ENCODE data around the gene REM2.
"Not testable (repeated sequence)": the region's sequence is repeated elsewhere in the genome, so short reads cannot be mapped to it uniquely, and the experiment has no call there.

Gene REM2

GRCh38 chr14:22896356-22896755, 13.3 kb downstream of the REM2 start:
- DNase-seq (ENCODE audit: low read depth in 3 of 3, low spot score in 1 of 3), result no peak

- DNase-seq (ENCODE audit: low read depth in 3 of 3, low spot score in 1 of 3), result no peak
Measured at GRCh38 chr14:22896760-22897159, 13.7 kb downstream of the REM2 start.

- no peak for DNase-seq (ENCODE audit: low read depth in 3 of 3, low spot score in 1 of 3)
Measured at GRCh38 chr14:22897357-22897756, 14.3 kb downstream of the REM2 start.

- no peak for DNase-seq (ENCODE audit: low read depth in 3 of 3, low spot score in 1 of 3)
Measured at GRCh38 chr14:22898302-22899090, 15.5 kb downstream of the REM2 start.

GRCh38 chr14:22900081-22900799, 17.2 kb downstream of the REM2 start:
- DNase-seq (ENCODE audit: low read depth in 3 of 3, low spot score in 1 of 3), result no peak

GRCh38 chr14:22901799-22902198, 18.8 kb downstream of the REM2 start:
- DNase-seq (ENCODE audit: low read depth in 3 of 3, low spot score in 1 of 3), result no peak

- DNase-seq (ENCODE audit: low read depth in 3 of 3, low spot score in 1 of 3), result no peak
Measured at GRCh38 chr14:22903742-22904087, 20.7 kb downstream of the REM2 start.

- DNase-seq (ENCODE audit: low read depth in 3 of 3, low spot score in 1 of 3), result no peak
Measured at GRCh38 chr14:22905627-22906026, 22.6 kb downstream of the REM2 start.

GRCh38 chr14:22906073-22906472, 23.1 kb downstream of the REM2 start:
- no peak for DNase-seq (ENCODE audit: low read depth in 3 of 3, low spot score in 1 of 3)

- DNase-seq (ENCODE audit: low read depth in 3 of 3, low spot score in 1 of 3), result no peak
Measured at GRCh38 chr14:22907429-22907828, 24.4 kb downstream of the REM2 start.

- no peak for DNase-seq (ENCODE audit: low read depth in 3 of 3, low spot score in 1 of 3)
Measured at GRCh38 chr14:22908601-22909000, 25.6 kb downstream of the REM2 start.

GRCh38 chr14:22910916-22911315, 27.9 kb downstream of the REM2 start:
- no peak for DNase-seq (ENCODE audit: low read depth in 3 of 3, low spot score in 1 of 3)

GRCh38 chr14:22914836-22915235, 31.8 kb downstream of the REM2 start:
- DNase-seq (ENCODE audit: low read depth in 3 of 3, low spot score in 1 of 3), result not testable (repeated sequence)

GRCh38 chr14:22915886-22916521, 33.0 kb downstream of the REM2 start:
- no peak for DNase-seq (ENCODE audit: low read depth in 3 of 3, low spot score in 1 of 3)

GRCh38 chr14:22918804-22919600, 36.0 kb downstream of the REM2 start, which contains the start of gene RBM23:
RBM23 (minus strand) TSS chr14:22919149.
- peak; percentile 98 to 100 (median 99) for DNase-seq (ENCODE audit: low read depth in 3 of 3, low spot score in 1 of 3)

GRCh38 chr14:22919601-22919921, 36.5 kb downstream of the REM2 start:
- DNase-seq (ENCODE audit: low read depth in 3 of 3, low spot score in 1 of 3), result no peak

GRCh38 chr14:22920697-22921096, 37.7 kb downstream of the REM2 start:
- DNase-seq (ENCODE audit: low read depth in 3 of 3, low spot score in 1 of 3), result no peak

GRCh38 chr14:22922294-22922693, 39.3 kb downstream of the REM2 start:
- DNase-seq (ENCODE audit: low read depth in 3 of 3, low spot score in 1 of 3), result no peak

GRCh38 chr14:22923746-22924145, 40.7 kb downstream of the REM2 start:
- DNase-seq (ENCODE audit: low read depth in 3 of 3, low spot score in 1 of 3), result no peak

- no peak for DNase-seq (ENCODE audit: low read depth in 3 of 3, low spot score in 1 of 3)
Measured at GRCh38 chr14:22925513-22925912, 42.5 kb downstream of the REM2 start.

GRCh38 chr14:22926316-22926715, 43.3 kb downstream of the REM2 start:
- no peak for DNase-seq (ENCODE audit: low read depth in 3 of 3, low spot score in 1 of 3)
